ENCODE measurements around the gene RHBDD2. TPM values are rescaled to one million over a fixed set of nuclear protein-coding genes. Genes with fewer than 3 reads are reported as not detected.

Gene RHBDD2
- total and polyA plus RNA-seq, 4 donors = 25.1 to 102 (median 82.0) TPM

DNA sequence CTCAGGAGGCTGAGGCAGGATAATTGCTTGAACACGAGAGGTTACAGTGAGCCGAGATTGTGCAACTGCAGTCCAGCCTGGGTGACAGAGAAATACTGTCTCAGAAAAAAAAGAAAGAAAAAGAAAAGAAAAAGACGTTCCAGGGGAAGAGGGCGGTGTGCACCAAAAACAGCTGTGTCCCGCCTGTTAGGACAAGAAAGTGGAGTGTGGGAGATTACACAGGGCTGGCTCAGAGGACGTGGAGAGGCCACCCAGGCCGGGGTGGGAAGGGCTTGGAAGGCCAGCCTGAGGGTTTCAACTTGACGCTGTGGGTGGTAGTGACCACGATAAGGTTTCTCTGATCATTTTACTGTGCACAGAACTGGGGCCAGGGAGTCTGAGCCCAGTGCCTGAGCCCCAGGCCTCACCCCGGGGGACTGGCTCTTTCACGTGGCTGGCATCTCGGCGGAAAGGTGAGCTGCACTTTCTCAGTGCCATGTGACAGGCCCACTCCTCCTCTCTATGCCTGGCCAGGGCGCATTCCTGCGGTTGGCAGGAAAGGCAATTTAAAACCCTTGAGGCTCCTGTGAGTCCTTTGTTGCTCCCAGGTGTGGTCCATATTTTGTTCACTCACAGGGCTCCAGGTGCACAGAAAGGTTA lies 13.9 kb downstream of the RHBDD2 start:
- ATAC-seq (ENCODE audit: insufficient read depth, low FRiP score) = peak; percentile 73
- Histone ChIP-seq H3K36me3 (ENCODE audit: control insufficient read depth in 4 of 4, insufficient read depth in 4 of 4, low read length in 4 of 4) (peaks cover 0 to 11% (median 3%) of the 10 kb centered on the region in 4 donors), H3K4me3 (no peak overlapping the region), H3K9ac (ENCODE audit: insufficient read depth in 1 of 2, low read length in 2 of 2) (peak overlapping the region in 1 of 2 donors; percentile 51), H3K9me3 (ENCODE audit: control insufficient read depth in 4 of 4, insufficient read depth in 3 of 4, low read length in 3 of 4) (no peaks in the 10 kb centered on the region), H3K27me3 (ENCODE audit: control insufficient read depth in 3 of 3, insufficient read depth in 3 of 3, low read length in 2 of 3) (no peaks in the 10 kb centered on the region), H3K27ac (ENCODE audit: low read depth in 1 of 2, low read length in 1 of 2) (peak overlapping the region in 1 of 2 donors; percentile 89), H3K4me1 (ENCODE audit: control insufficient read depth in 5 of 5, insufficient read depth in 5 of 5, low read length in 5 of 5) (peaks cover 0 to 15% (median 10%) of the 10 kb centered on the region in 5 donors)
- peak; percentile 88 to 95 (median 91) for DNase-seq
- WGBS, 2 donors = 48 to 72% methylated on average over 15 of the region's 15 CpGs
- TF ChIP-seq, protein P1, sequence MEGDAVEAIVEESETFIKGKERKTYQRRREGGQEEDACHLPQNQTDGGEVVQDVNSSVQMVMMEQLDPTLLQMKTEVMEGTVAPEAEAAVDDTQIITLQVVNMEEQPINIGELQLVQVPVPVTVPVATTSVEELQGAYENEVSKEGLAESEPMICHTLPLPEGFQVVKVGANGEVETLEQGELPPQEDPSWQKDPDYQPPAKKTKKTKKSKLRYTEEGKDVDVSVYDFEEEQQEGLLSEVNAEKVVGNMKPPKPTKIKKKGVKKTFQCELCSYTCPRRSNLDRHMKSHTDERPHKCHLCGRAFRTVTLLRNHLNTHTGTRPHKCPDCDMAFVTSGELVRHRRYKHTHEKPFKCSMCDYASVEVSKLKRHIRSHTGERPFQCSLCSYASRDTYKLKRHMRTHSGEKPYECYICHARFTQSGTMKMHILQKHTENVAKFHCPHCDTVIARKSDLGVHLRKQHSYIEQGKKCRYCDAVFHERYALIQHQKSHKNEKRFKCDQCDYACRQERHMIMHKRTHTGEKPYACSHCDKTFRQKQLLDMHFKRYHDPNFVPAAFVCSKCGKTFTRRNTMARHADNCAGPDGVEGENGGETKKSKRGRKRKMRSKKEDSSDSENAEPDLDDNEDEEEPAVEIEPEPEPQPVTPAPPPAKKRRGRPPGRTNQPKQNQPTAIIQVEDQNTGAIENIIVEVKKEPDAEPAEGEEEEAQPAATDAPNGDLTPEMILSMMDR (IDR thresholded peaks at IDR 0.05; ENCODE audit: control extremely low read depth, extremely low read depth) = no peak

DNA sequence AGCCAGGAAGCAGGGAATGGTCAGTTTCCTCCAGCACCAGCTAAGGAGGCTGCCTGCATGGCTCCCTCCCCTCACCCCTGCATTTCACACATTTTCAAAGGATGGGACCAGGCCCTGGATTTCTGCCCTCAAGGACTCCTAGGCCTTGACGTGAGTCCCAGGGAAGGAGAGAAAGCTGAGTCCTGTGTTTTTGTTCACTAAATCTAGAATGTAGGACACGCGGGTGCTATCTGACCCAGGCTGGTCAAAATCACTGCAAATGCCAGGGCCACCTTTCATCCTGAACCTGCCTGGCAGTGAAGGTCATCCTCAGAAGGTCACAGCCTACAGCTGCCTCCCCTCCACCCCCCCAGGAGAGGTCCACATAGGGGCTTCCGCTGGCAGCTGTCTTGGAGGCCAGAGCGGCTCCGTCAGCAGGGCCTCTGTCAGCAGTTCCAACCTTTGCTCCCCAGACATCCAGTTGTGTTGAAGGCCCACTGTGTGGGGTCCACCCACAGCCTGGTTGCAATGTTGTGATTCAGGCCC lies 18.0 kb downstream of the RHBDD2 start:
- peaks cover 0 to 15% (median 4%) of the 10 kb centered on the region in 5 donors for H3K4me1 ChIP-seq (ENCODE audit: control insufficient read depth in 5 of 5, insufficient read depth in 5 of 5, low read length in 5 of 5)
- no peaks in the 10 kb centered on the region for H3K27me3 ChIP-seq (ENCODE audit: control insufficient read depth in 3 of 3, insufficient read depth in 3 of 3, low read length in 2 of 3)
- WGBS, 2 donors = 90 to 96% methylated on average over 6 of the region's 6 CpGs
- no peak overlapping the region for H3K4me3 ChIP-seq
- no peaks in the 10 kb centered on the region for H3K36me3 ChIP-seq (ENCODE audit: control insufficient read depth in 4 of 4, insufficient read depth in 4 of 4, low read length in 4 of 4)
- no peaks in the 10 kb centered on the region for H3K9me3 ChIP-seq (ENCODE audit: control insufficient read depth in 4 of 4, insufficient read depth in 3 of 4, low read length in 3 of 4)
- TF ChIP-seq, protein P1 (IDR thresholded peaks at IDR 0.05; ENCODE audit: control extremely low read depth, extremely low read depth) = no peak
- DNase-seq = no peak
- no peak overlapping the region for H3K9ac ChIP-seq (ENCODE audit: insufficient read depth in 1 of 2, low read length in 2 of 2)
- ATAC-seq (ENCODE audit: insufficient read depth, low FRiP score) = no peak
- H3K27ac ChIP-seq (ENCODE audit: low read depth in 1 of 2, low read length in 1 of 2) = no peak overlapping the region

DNA sequence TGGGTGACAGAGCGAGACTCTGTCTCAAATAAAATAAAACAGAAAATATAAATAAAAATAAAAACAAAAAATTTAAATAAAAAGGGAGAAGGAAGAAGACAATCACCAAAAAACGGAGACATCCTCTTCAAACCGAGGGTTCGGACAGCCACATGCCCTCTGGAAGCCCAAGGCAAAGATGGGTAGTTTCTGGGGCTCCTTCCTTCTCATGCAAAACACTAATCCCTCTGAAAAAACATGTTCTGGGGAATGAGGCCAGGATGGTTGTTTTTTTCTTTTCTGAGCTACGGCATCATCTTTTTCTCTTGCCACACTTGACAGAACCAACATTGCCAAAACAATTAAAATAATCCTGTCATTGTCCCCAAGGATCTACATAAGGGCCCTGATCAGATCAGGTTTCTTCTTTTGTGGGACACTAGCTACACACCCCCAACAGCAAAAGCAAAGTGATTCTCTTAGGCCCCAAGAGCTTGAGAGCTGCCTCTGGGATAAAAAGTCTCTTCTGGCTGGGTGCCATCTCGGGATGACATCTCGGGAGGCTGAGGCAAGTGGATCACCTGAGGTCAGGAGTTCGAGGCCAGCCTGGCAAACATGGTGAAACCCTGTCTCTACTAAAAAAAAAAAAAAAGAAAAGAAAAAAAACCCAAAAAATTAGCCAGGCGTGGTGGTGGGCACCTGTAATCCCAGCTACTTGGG lies 21.9 kb downstream of the RHBDD2 start:
- DNase-seq = no peak
- Histone ChIP-seq H3K9me3 (ENCODE audit: control insufficient read depth in 4 of 4, insufficient read depth in 3 of 4, low read length in 3 of 4) (no peaks in the 10 kb centered on the region), H3K27me3 (ENCODE audit: control insufficient read depth in 3 of 3, insufficient read depth in 3 of 3, low read length in 2 of 3) (no peaks in the 10 kb centered on the region), H3K27ac (ENCODE audit: low read depth in 1 of 2, low read length in 1 of 2) (no peak overlapping the region), H3K4me3 (no peak overlapping the region), H3K36me3 (ENCODE audit: control insufficient read depth in 4 of 4, insufficient read depth in 4 of 4, low read length in 4 of 4) (no peaks in the 10 kb centered on the region), H3K4me1 (ENCODE audit: control insufficient read depth in 5 of 5, insufficient read depth in 5 of 5, low read length in 5 of 5) (peaks cover 0 to 4% (median 2%) of the 10 kb centered on the region in 5 donors), H3K9ac (ENCODE audit: insufficient read depth in 1 of 2, low read length in 2 of 2) (no peak overlapping the region)
- TF ChIP-seq, protein P1 (IDR thresholded peaks at IDR 0.05; ENCODE audit: control extremely low read depth, extremely low read depth) = no peak
- 88 to 94% methylated on average over 9 of the region's 9 CpGs for WGBS, 2 donors
- no peak for ATAC-seq (ENCODE audit: insufficient read depth, low FRiP score)
